Endothelial cell of umbilical vein (primary cell): Measurements from ENCODE around the gene C3orf62. TPM values are rescaled to one million over a fixed set of nuclear protein-coding genes. Genes with fewer than 3 reads are reported as not detected.

Source experiments
- BruUV-seq: library from RNA; stranded (reverse); fragments of 400-500 nt; replicated peaks from 2 replicates; lab custom pipeline; 2021; lab: Mats Ljungman, UMichigan
- CTCF ChIA-PET: fragments of 300-600, 350-600 bp; sonication (Branson Sonifier 250); formaldehyde crosslinking; loops from one replicate; lab custom pipeline; 2021; ENCODE audit warnings: antibody characterized with exemption, inconsistent platforms; lab: Charles Lee
- POLR2A ChIA-PET: fragments of 300-600, 350-600 bp; sonication (Branson Sonifier 250); formaldehyde crosslinking; loops from one replicate; lab custom pipeline; 2021; ENCODE audit warnings: antibody characterized with exemption, inconsistent platforms; lab: Charles Lee
- DNase-seq: peaks from one replicate; pipeline ENCODE4 v3.0.0-alpha.2; 2011; ENCODE audit warnings: low read depth, low spot score
- FAIRE-seq: peaks from 2 replicates; lab custom pipeline; 2011; peaks lifted over from hg19 to GRCh38; lab: Jason Lieb, UNC
- H2AFZ ChIP-seq: 2 replicates; pipeline ENCODE4 v1.6.0; 2012; ENCODE audit warnings: low read depth, low read length, control low read depth, inconsistent platforms
- H3K27ac ChIP-seq: 2 replicates; pipeline ENCODE4 v1.5.1; 2011; ENCODE audit warnings: low read depth, mild to moderate bottlenecking, control low read depth, low read length, moderate library complexity; ENCODE audit not compliant: insufficient read depth
- H3K27me3 ChIP-seq, 2 experiments: 2 replicates each; pipeline versions ENCODE4 v1.6.0 to v1.6.1; 2011; ENCODE audit warnings: low read length in 2 of 2, mixed read lengths in 1 of 2; ENCODE audit not compliant: control insufficient read depth in 2 of 2, insufficient read depth in 2 of 2
- H3K36me3 ChIP-seq, 2 experiments: 2 replicates in 1 of 2; 3 replicates in 1 of 2; pipeline ENCODE4 v1.5.1; 2011; ENCODE audit warnings: low read length in 2 of 2, mild to moderate bottlenecking in 1 of 2, moderate library complexity in 1 of 2; ENCODE audit not compliant: control insufficient read depth in 2 of 2, insufficient read depth in 2 of 2; ENCODE audit errors: extremely low read depth in 1 of 2
- H3K4me1 ChIP-seq: 3 replicates; pipeline ENCODE4 v1.5.1; 2011; ENCODE audit warnings: mild to moderate bottlenecking, low read length; ENCODE audit not compliant: control insufficient read depth, insufficient read depth; ENCODE audit errors: extremely low read depth
- H3K4me2 ChIP-seq: 2 replicates; pipeline ENCODE4 v1.6.1; 2011; ENCODE audit warnings: low read length, control low read depth, mixed read lengths; ENCODE audit not compliant: insufficient read depth
- H3K4me3 ChIP-seq, 3 experiments: fragments of 200-600 bp in 1 of 3; sonication (generic), shearing (Covaris generic) in 1 of 3; replicated peaks in 1 of 3; 2 replicates each; pipeline ENCODE4 v1.5.1; 2011 to 2016; ENCODE audit warnings: control low read depth in 3 of 3, low read length in 3 of 3, mild to moderate bottlenecking in 2 of 3, inconsistent platforms in 1 of 3, low read depth in 1 of 3, moderate library complexity in 1 of 3; ENCODE audit not compliant: insufficient read depth in 1 of 3
- H3K79me2 ChIP-seq: 2 replicates; pipeline ENCODE4 v1.6.0; 2012; ENCODE audit warnings: low read length, inconsistent platforms; ENCODE audit not compliant: control insufficient read depth, insufficient read depth
- H3K9ac ChIP-seq: replicated peaks from 2 replicates; pipeline ENCODE3; 2011; ENCODE audit warnings: low read length, control low read depth; ENCODE audit not compliant: insufficient read depth; ENCODE audit errors: extremely low read depth
- H3K9me1 ChIP-seq: replicated peaks from 3 replicates; pipeline ENCODE4 v1.6.0; 2011; ENCODE audit warnings: mild to moderate bottlenecking, low read length; ENCODE audit not compliant: control insufficient read depth, insufficient read depth; ENCODE audit errors: extremely low read depth
- H3K9me3 ChIP-seq: replicated peaks from 2 replicates; pipeline ENCODE4 v1.5.1; 2012; ENCODE audit warnings: low read length, inconsistent platforms; ENCODE audit not compliant: control insufficient read depth, insufficient read depth
- H4K20me1 ChIP-seq: replicated peaks from 2 replicates; pipeline ENCODE3; 2011; ENCODE audit warnings: mild to moderate bottlenecking, low read length; ENCODE audit not compliant: control insufficient read depth, insufficient read depth; ENCODE audit errors: extremely low read depth
- CTCF ChIP-seq, 2 donors: IDR thresholded peaks; 1 replicate in 1 of 2; 2 replicates in 1 of 2; pipeline ENCODE4 v1.5.1; 2011; ENCODE audit warnings: low read length in 2 of 2, mild to moderate bottlenecking in 2 of 2, moderate library complexity in 2 of 2, control low read depth in 1 of 2, inconsistent platforms in 1 of 2, low read depth in 1 of 2; ENCODE audit not compliant: insufficient read depth in 1 of 2; ENCODE audit errors: extremely low read depth in 1 of 2
- FOS ChIP-seq: IDR thresholded peaks from 2 replicates; pipeline ENCODE4 v1.6.1; 2011; ENCODE audit warnings: mild to moderate bottlenecking, low read length, moderate library complexity, borderline replicate concordance; ENCODE audit not compliant: insufficient read depth
- MYC ChIP-seq: IDR thresholded peaks from one replicate; pipeline ENCODE4 v1.6.1; 2011; ENCODE audit warnings: mild to moderate bottlenecking, low read depth, low read length
- POLR2A ChIP-seq: IDR thresholded peaks from 2 replicates; pipeline ENCODE4 v1.6.1; 2012; ENCODE audit warnings: low read depth, mild to moderate bottlenecking, control low read depth, low read length
- dilution Hi-C: fragments of 300-500 bp; cut with MboI; formaldehyde crosslinking; loops from one replicate; pipeline ENCODE4 v1.15.0; 2019; ENCODE audit warnings: low sequenced_read_pairs; ENCODE audit not compliant: extremely low pct_ligation_motif_present
- intact Hi-C: fragments of 100-400 bp; cut with micrococcal nuclease; formaldehyde crosslinking; loops from one replicate; pipeline ENCODE4 v1.10.0; 2022
- polyA plus RNA-seq, 4 experiments: library from polyadenylated mRNA; depleted of rRNA in 3 of 4; stranded (reverse) in 3 of 4; unstranded in 1 of 4; fragments of >200 nt; gene quantifications; 2 replicates each; pipeline versions ENCODE4 v1.2.1 to v1.2.3, GENCODE V29; 2011 to 2012; ENCODE audit warnings: missing spikeins in 1 of 4
- total RNA-seq: library from RNA; stranded (reverse); gene quantifications from 2 replicates; pipeline ENCODE4 v1.2.3, GENCODE V29; 2021
- TF ChIP-seq, protein P1 (sequence below): IDR thresholded peaks from 2 replicates; pipeline ENCODE4 v1.6.1; 2011; ENCODE audit not compliant: insufficient read depth, insufficient read length

Gene C3orf62
- total and polyA plus RNA-seq, 2 donors (not counting 3 experiments of a cell fraction or from before 2014, with no cell fraction given) = 2.8 to 5.6 TPM

DNA sequence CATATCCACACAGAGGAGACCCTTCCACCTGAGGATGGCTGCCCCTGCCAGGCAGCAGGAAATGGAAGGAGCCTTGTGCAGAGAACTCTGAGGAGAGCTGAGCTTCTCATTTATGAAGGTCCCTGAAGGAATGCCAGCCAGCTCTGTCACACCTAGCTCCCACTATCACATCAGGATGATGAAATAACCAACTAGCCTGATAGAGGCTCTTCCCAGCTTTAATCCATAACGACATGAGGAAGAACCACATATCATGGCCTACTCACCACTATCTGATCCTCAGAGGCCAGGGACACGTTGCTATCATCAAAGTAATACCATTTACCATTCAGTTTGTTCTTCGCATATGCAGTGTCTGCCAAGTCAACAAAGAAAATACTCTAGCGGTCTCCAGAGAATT lies 1.5 kb upstream of the C3orf62 start:
- TF ChIP-seq FOS (no peak), CTCF (IDR thresholded peaks at IDR 0.05; ENCODE audit: extremely low read depth in 1 of 2, insufficient read depth in 1 of 2, low read depth in 1 of 2, low read length in 2 of 2) (no peak), MYC (no peak), POLR2A (no peak)
- TF ChIP-seq, protein P1, sequence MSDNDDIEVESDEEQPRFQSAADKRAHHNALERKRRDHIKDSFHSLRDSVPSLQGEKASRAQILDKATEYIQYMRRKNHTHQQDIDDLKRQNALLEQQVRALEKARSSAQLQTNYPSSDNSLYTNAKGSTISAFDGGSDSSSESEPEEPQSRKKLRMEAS = no peak
- Histone ChIP-seq H3K79me2 (no peaks in the 10 kb centered on the region), H3K9me1 (no peaks in the 10 kb centered on the region), H3K9me3 (no peaks in the 10 kb centered on the region), H3K36me3 (peaks cover 7 to 9% of the 10 kb centered on the region in 2 experiments), H3K4me1 (peaks cover 18% of the 10 kb centered on the region), H3K4me3 (no peak overlapping the region), H3K27me3 (no peaks in the 10 kb centered on the region), H3K4me2 (no peak overlapping the region), H3K9ac (no peak overlapping the region), H3K27ac (no peak overlapping the region), H2AFZ (no peak overlapping the region), H4K20me1 (no peaks in the 10 kb centered on the region)
- BruUV-seq = no TSS peak
- dilution Hi-C loops = no loop called here
- ChIA-PET CTCF (interaction anchor here (1.0 to 3.2 kb wide), 6 partner anchors 16 to 291 kb away, joined by 3 to 44 read pairs (median 4); partner anchors contain the start of genes KLHDC8B and USP4), POLR2A (no interaction called here)
- intact Hi-C loops = no loop called here
- FAIRE-seq = no peak
- DNase-seq = no peak
